Progenitor cell of endocrine pancreas (in vitro differentiated cells): ENCODE data around the gene EFEMP1. TPM values are rescaled to one million over a fixed set of nuclear protein-coding genes. Genes with fewer than 3 reads are reported as not detected.

Source experiments
- DNase-seq: peaks from one replicate; pipeline ENCODE4 v3.0.0; 2021; ENCODE audit warnings: low spot score; ENCODE audit not compliant: unreplicated experiment
- H3K27ac Mint-ChIP-seq: 2 replicates; pipeline ENCODE4 v1.8.0; 2021; ENCODE audit warnings: mild to moderate bottlenecking, moderate library complexity, mixed read lengths
- H3K27me3 Mint-ChIP-seq: 2 replicates; pipeline ENCODE4 v1.8.0; 2021; ENCODE audit warnings: mixed read lengths
- H3K36me3 Mint-ChIP-seq: 2 replicates; pipeline ENCODE4 v1.8.0; 2022; ENCODE audit warnings: mixed read lengths; ENCODE audit not compliant: insufficient read depth
- H3K4me1 Mint-ChIP-seq: 2 replicates; pipeline ENCODE4 v1.8.0; 2021; ENCODE audit warnings: low read depth, mixed read lengths
- H3K4me3 Mint-ChIP-seq: 2 replicates; pipeline ENCODE4 v1.8.0; 2021; ENCODE audit warnings: low read depth, mild to moderate bottlenecking, moderate library complexity, mixed read lengths
- H3K9me3 Mint-ChIP-seq: 2 replicates; pipeline ENCODE4 v1.8.0; 2021; ENCODE audit warnings: low read depth, mixed read lengths
- total RNA-seq: library from RNA; stranded (reverse); gene quantifications from 2 replicates; pipeline ENCODE4 v1.2.1, GENCODE V29; 2021
- TF ChIP-seq, protein P1 (sequence below): fragments of 200-600 bp; sonication (generic); IDR thresholded peaks from one replicate; pipeline ENCODE4 v1.5.0; 2021; ENCODE audit warnings: antibody characterized with exemption, mild to moderate bottlenecking; ENCODE audit not compliant: unreplicated experiment

The EFEMP1 gene
- total RNA-seq, 1 donor from 2014 or later = 37.6 TPM

DNA sequence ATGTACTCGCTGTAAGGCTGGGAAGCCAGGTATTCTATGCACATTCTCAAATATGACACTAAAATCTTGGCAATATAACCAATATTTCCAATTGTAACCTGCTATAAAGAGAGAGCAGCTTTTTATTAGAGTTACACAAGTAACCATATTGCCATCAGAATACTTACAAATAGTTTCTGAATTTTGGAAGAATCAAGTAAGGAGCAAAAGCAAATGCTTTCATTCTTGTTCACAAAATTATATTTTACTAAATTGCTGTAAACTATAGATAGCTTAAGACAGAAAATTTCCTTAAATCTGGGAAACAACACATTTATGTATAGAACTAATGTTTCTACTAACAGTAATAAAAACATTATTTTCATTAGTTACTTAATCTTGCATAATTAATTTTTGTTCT lies 77.2 kb downstream of the EFEMP1 start:
- DNase-seq = no peak
- TF ChIP-seq, protein P1, sequence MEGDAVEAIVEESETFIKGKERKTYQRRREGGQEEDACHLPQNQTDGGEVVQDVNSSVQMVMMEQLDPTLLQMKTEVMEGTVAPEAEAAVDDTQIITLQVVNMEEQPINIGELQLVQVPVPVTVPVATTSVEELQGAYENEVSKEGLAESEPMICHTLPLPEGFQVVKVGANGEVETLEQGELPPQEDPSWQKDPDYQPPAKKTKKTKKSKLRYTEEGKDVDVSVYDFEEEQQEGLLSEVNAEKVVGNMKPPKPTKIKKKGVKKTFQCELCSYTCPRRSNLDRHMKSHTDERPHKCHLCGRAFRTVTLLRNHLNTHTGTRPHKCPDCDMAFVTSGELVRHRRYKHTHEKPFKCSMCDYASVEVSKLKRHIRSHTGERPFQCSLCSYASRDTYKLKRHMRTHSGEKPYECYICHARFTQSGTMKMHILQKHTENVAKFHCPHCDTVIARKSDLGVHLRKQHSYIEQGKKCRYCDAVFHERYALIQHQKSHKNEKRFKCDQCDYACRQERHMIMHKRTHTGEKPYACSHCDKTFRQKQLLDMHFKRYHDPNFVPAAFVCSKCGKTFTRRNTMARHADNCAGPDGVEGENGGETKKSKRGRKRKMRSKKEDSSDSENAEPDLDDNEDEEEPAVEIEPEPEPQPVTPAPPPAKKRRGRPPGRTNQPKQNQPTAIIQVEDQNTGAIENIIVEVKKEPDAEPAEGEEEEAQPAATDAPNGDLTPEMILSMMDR = no peak
- H3K9me3 Mint-ChIP-seq = peaks cover 11% of the 10 kb centered on the region
- H3K27me3 Mint-ChIP-seq = no peaks in the 10 kb centered on the region
- H3K36me3 Mint-ChIP-seq = peaks cover 4% of the 10 kb centered on the region
- H3K4me3 Mint-ChIP-seq = no peak overlapping the region
- peaks cover 5% of the 10 kb centered on the region for H3K4me1 Mint-ChIP-seq
- H3K27ac Mint-ChIP-seq = no peak overlapping the region

DNA sequence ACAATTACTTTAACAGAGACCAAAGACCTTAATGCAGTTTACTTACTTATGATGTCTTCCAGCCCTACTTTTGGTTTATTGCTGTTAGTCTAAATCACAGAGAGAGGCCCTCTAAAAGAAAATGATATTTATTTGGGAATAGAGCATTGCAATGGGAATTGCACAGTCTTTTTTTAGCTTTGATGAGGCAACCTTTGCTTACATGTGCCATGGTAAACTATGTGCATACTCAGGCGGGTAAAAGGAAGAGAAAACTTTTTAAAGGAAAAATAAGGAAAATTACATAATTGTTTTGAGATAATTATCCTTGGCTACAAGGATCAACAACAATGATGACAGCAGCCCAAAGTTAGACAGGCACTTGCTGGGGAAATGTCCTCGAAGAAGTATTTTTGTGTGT lies 78.6 kb downstream of the EFEMP1 start:
- peaks cover 3% of the 10 kb centered on the region for H3K4me1 Mint-ChIP-seq
- H3K36me3 Mint-ChIP-seq = peaks cover 4% of the 10 kb centered on the region
- no peak overlapping the region for H3K4me3 Mint-ChIP-seq
- no peaks in the 10 kb centered on the region for H3K27me3 Mint-ChIP-seq
- peaks cover 11% of the 10 kb centered on the region for H3K9me3 Mint-ChIP-seq
- H3K27ac Mint-ChIP-seq = peak overlapping the region; percentile 46
- TF ChIP-seq, protein P1 = no peak
- DNase-seq = no peak

DNA sequence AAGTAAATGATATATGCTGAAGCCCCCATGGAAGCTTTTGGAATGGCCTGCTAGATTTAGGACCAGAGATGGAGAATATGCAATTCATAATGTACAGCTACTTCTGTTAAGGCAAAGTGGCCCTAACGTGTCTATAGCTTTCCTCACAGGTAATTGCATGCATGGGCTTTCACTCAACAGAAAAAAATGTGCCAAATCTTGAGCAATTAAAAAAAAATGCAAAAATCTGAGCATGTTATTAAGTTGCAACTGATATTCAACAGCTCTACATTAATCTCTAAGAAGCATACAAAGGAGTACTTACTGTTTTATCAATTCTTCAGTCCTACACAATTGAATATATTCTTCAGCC lies 79.6 kb downstream of the EFEMP1 start:
- no peak overlapping the region for H3K4me3 Mint-ChIP-seq
- H3K36me3 Mint-ChIP-seq = peaks cover 4% of the 10 kb centered on the region
- TF ChIP-seq, protein P1 = no peak
- no peaks in the 10 kb centered on the region for H3K27me3 Mint-ChIP-seq
- H3K4me1 Mint-ChIP-seq = peaks cover 11% of the 10 kb centered on the region
- no peak for DNase-seq
- H3K27ac Mint-ChIP-seq = no peak overlapping the region
- H3K9me3 Mint-ChIP-seq = peaks cover 11% of the 10 kb centered on the region

DNA sequence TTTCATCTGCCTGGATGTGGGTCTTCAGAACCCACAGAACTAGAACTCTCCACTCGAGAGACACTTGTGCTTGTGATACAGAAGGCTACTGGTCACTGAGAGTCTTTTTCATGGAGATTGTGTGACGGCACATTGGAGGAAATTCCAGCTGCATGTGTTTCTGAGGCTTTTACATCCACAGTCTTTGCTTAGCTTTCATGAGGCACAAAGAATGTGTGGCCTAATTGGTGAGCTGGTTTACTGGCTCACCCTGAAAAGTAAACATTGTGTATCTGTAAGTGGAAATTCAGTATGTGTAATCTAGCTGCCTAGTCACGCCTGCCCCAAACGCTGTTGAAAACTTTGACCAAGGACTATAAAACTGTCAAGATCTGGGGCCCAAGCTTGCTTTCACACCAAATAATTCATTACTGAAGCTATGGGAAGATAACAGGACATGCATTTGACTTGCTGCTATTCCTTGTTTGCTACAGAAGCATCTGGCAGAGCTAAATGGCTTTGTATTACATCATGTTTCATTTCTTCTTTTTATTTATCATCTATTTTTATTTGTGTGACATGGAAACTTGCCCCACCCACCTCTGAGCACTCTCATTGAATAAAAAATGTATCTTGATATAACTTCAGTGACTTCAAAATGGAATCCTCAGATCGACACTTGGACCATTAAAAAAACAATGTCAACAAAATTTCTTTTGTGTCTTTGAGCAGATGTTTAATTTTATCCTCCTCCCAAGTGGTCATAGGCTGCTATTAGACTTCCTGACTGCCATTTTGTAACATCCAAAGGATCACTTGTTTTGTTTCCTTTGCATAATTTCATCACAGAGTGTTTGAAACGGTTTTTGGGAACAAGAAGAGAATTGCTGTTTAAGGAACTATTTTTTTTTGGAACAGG lies 80.2 kb downstream of the EFEMP1 start:
- H3K27ac Mint-ChIP-seq = no peak overlapping the region
- H3K36me3 Mint-ChIP-seq = peaks cover 6% of the 10 kb centered on the region
- no peak overlapping the region for H3K4me3 Mint-ChIP-seq
- DNase-seq = peak; percentile 21
- TF ChIP-seq, protein P1 = no peak
- H3K9me3 Mint-ChIP-seq = peaks cover 11% of the 10 kb centered on the region
- peaks cover 14% of the 10 kb centered on the region for H3K4me1 Mint-ChIP-seq
- H3K27me3 Mint-ChIP-seq = no peaks in the 10 kb centered on the region

DNA sequence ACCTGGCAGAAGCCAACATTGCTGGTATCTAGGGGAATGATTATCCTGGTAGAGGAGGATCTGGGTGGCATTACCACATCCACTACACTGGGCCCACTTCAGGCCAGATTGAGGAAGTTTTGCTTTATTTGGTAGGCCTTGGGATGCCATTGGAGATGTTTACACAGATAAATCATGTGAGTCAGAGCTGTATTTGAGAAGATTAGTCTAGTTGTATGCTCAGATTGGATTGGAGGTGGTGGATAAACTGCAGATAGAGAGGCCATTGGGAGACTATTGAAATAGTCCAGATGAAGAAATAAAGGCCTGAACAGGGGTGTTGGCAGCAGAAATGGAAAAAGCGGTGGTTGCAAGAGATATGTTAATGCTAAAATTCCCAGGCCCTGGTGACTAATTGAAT lies 81.5 kb downstream of the EFEMP1 start:
- no peak overlapping the region for H3K4me3 Mint-ChIP-seq
- TF ChIP-seq, protein P1 = no peak
- no peak for DNase-seq
- H3K27me3 Mint-ChIP-seq = no peaks in the 10 kb centered on the region
- H3K9me3 Mint-ChIP-seq = peaks cover 11% of the 10 kb centered on the region
- H3K27ac Mint-ChIP-seq = no peak overlapping the region
- H3K36me3 Mint-ChIP-seq = peaks cover 6% of the 10 kb centered on the region
- peaks cover 16% of the 10 kb centered on the region for H3K4me1 Mint-ChIP-seq
